NCI-H187 (cell line): ENCODE results near the gene IRX3.

Experiments used
- DNase-seq, 2 experiments: peaks; one replicate each; lab custom pipeline; 2025; lab: John Stamatoyannopoulos, UW

IRX3 gene

GRCh38 chr16:54286366-54287130, at the start of gene IRX3:
TSS of gene IRX3 (minus strand) at chr16:54286787. CDS start at chr16:54286050, 737 bp downstream.
- DNase-seq, result no peak

GRCh38 chr16:54335230-54335629, 48.6 kb upstream of the IRX3 start:
- no peak for DNase-seq

GRCh38 chr16:54334208-54334607, 47.6 kb upstream of the IRX3 start:
- DNase-seq, result no peak

- no peak for DNase-seq
Measured at GRCh38 chr16:54331241-54332002, 44.8 kb upstream of the IRX3 start.

- DNase-seq, result no peak
Measured at GRCh38 chr16:54327609-54328008, 41.0 kb upstream of the IRX3 start.

GRCh38 chr16:54326266-54326662, 39.7 kb upstream of the IRX3 start:
- no peak for DNase-seq

GRCh38 chr16:54325616-54326265, 39.2 kb upstream of the IRX3 start:
- DNase-seq, result no peak

GRCh38 chr16:54324716-54325115, 38.1 kb upstream of the IRX3 start:
- no peak for DNase-seq

- DNase-seq, result no peak
Measured at GRCh38 chr16:54320697-54321340, 34.2 kb upstream of the IRX3 start.

GRCh38 chr16:54318941-54319340, 32.4 kb upstream of the IRX3 start:
- DNase-seq, result no peak

GRCh38 chr16:54317101-54317611, 30.6 kb upstream of the IRX3 start:
- DNase-seq, result no peak

- no peak for DNase-seq
Measured at GRCh38 chr16:54316095-54316889, 29.7 kb upstream of the IRX3 start.

- DNase-seq, result no peak
Measured at GRCh38 chr16:54313789-54314188, 27.2 kb upstream of the IRX3 start.

GRCh38 chr16:54312502-54312991, 26.0 kb upstream of the IRX3 start:
- no peak for DNase-seq

- no peak for DNase-seq
Measured at GRCh38 chr16:54309341-54309740, 22.8 kb upstream of the IRX3 start.

GRCh38 chr16:54305080-54305479, 18.5 kb upstream of the IRX3 start:
- no peak for DNase-seq

- DNase-seq, result no peak
Measured at GRCh38 chr16:54303613-54304012, 17.0 kb upstream of the IRX3 start.

- no peak for DNase-seq
Measured at GRCh38 chr16:54297154-54297553, 10.6 kb upstream of the IRX3 start.

- DNase-seq, result no peak
Measured at GRCh38 chr16:54296543-54296942, 10.0 kb upstream of the IRX3 start.

GRCh38 chr16:54291656-54292487, 5.3 kb upstream of the IRX3 start:
- no peak for DNase-seq
